GM12891 (cell line): ENCODE data around the gene PIGX.
A peak's percentile ranks its signal among the peaks of the same experiment; 100 is the strongest.

Experiments used
- DNase-seq: peaks from one replicate; pipeline ENCODE4 v3.0.0; 2011; ENCODE audit warnings: low spot score; ENCODE audit not compliant: insufficient read length
- FAIRE-seq: peaks from 2 replicates; lab custom pipeline; 2011; peaks lifted over from hg19 to GRCh38; lab: Jason Lieb, UNC
- PAX5 ChIP-seq: IDR thresholded peaks from 2 replicates; pipeline ENCODE4 v1.6.1; 2011; ENCODE audit warnings: low read length, moderate library complexity, mild to moderate bottlenecking; ENCODE audit not compliant: insufficient read depth, severe bottlenecking
- POLR2A ChIP-seq: IDR thresholded peaks from 2 replicates; pipeline ENCODE4 v1.6.1; 2011; ENCODE audit warnings: low read depth, low read length, control low read depth
- POLR2AphosphoS5 ChIP-seq: IDR thresholded peaks from 2 replicates; pipeline ENCODE4 v1.6.1; 2011; ENCODE audit warnings: low read depth, low read length, control low read depth
- POU2F2 ChIP-seq: IDR thresholded peaks from 2 replicates; pipeline ENCODE4 v1.6.1; 2011; ENCODE audit warnings: low read depth, mild to moderate bottlenecking, control low read depth, low read length, moderate library complexity
- SPI1 ChIP-seq: IDR thresholded peaks from 2 replicates; pipeline ENCODE4 v1.6.1; 2011; ENCODE audit warnings: low read depth, low read length, control low read depth
- TAF1 ChIP-seq: IDR thresholded peaks from 2 replicates; pipeline ENCODE4 v1.6.1; 2011; ENCODE audit warnings: low read depth, low read length, control low read depth

PIGX gene

GRCh38 chr3:196684548-196685407 lies 27.4 kb upstream of the PIGX start:
- DNase-seq (peak; percentile 55), FAIRE-seq (peak; percentile 96)
- TF ChIP-seq POU2F2 (peak; percentile 76), PAX5 (peak; percentile 70), SPI1 (no peak), POLR2A (no peak), TAF1 (no peak)

GRCh38 chr3:196686436-196686835 lies 25.7 kb upstream of the PIGX start:
- DNase-seq (no peak), FAIRE-seq (no peak)
- TF ChIP-seq POU2F2 (no peak), POLR2A (no peak), SPI1 (no peak), POLR2AphosphoS5 (no peak), TAF1 (no peak), PAX5 (no peak)

- no peak for TF ChIP-seq POU2F2
- TF ChIP-seq POLR2AphosphoS5, result no peak
- TF ChIP-seq POLR2A, result no peak
- no peak for TF ChIP-seq TAF1
- peak; percentile 37; the same call in 1 of the 2 replicates for TF ChIP-seq SPI1
- no peak for TF ChIP-seq PAX5
- FAIRE-seq (peak; percentile 59), DNase-seq (no peak)
Observed at GRCh38 chr3:196688349-196688748, 23.8 kb upstream of the PIGX start.

- TF ChIP-seq SPI1 (no peak), TAF1 (no peak), POLR2A (no peak), POLR2AphosphoS5 (no peak), PAX5 (no peak), POU2F2 (no peak)
Observed at GRCh38 chr3:196689941-196690660, 22.1 kb upstream of the PIGX start.

GRCh38 chr3:196691386-196691785 lies 20.8 kb upstream of the PIGX start:
- FAIRE-seq (no peak), DNase-seq (no peak)
- TF ChIP-seq SPI1 (no peak), PAX5 (no peak), POLR2AphosphoS5 (no peak), TAF1 (no peak), POLR2A (no peak)

More at GRCh38 chr3:196689941-196690660, 22.1 kb upstream of the PIGX start:
- DNase-seq, result no peak
- FAIRE-seq, result no peak

GRCh38 chr3:196694202-196694638 lies 18.0 kb upstream of the PIGX start:
- no peak for TF ChIP-seq POU2F2
- no peak for TF ChIP-seq SPI1
- TF ChIP-seq PAX5, result no peak
- no peak for TF ChIP-seq POLR2A
- no peak for TF ChIP-seq POLR2AphosphoS5
- no peak for TF ChIP-seq TAF1
- FAIRE-seq (no peak), DNase-seq (no peak)

GRCh38 chr3:196694941-196695848 lies 17.0 kb upstream of the PIGX start:
- FAIRE-seq (peak; percentile 86), DNase-seq (no peak)
- TF ChIP-seq TAF1 (no peak), POU2F2 (no peak), POLR2A (no peak), SPI1 (no peak), PAX5 (no peak), POLR2AphosphoS5 (no peak)

- TF ChIP-seq POU2F2 (no peak), POLR2A (no peak), SPI1 (no peak), PAX5 (no peak), TAF1 (no peak), POLR2AphosphoS5 (no peak)
- DNase-seq (no peak), FAIRE-seq (no peak)
Observed at GRCh38 chr3:196695849-196696226, 16.3 kb upstream of the PIGX start.
